Large intestine (tissue), 3 donors: Measurements from ENCODE around the gene CFAP410. TPM values are rescaled to one million over a fixed set of nuclear protein-coding genes. Genes with fewer than 3 reads are reported as not detected.
A peak's percentile ranks its signal among the peaks of the same experiment; 100 is the strongest.

Experiments used
- DNase-seq, 2 donors: peaks; one replicate each; pipeline versions ENCODE4 v3.0.0 to v3.0.0-alpha.2; 2013
- H3K27ac ChIP-seq: one replicate; pipeline ENCODE4 v1.5.1; 2013; ENCODE audit warnings: low read length
- H3K27me3 ChIP-seq: 2 replicates; pipeline ENCODE4 v1.6.1; 2013; ENCODE audit warnings: low read length; ENCODE audit not compliant: control insufficient read depth, insufficient read depth
- H3K36me3 ChIP-seq: 2 replicates; pipeline ENCODE4 v1.6.1; 2013; ENCODE audit warnings: low read length; ENCODE audit not compliant: control insufficient read depth, insufficient read depth
- H3K4me1 ChIP-seq: one replicate; pipeline ENCODE4 v1.6.1; 2013; ENCODE audit warnings: low read length; ENCODE audit not compliant: control insufficient read depth, insufficient read depth
- H3K4me3 ChIP-seq: one replicate; pipeline ENCODE4 v1.5.1; 2013; ENCODE audit warnings: low read length
- H3K9me3 ChIP-seq: one replicate; pipeline ENCODE4 v1.6.1; 2013; ENCODE audit warnings: mild to moderate bottlenecking, low read depth, low read length, moderate library complexity; ENCODE audit not compliant: control insufficient read depth
- WGBS: methylation state at CpG from one replicate; pipeline ENCODE4 v1.1.5; 2013; ENCODE audit warnings: low lambda C conversion rate; ENCODE audit not compliant: insufficient coverage; 5-methylcytosine and 5-hydroxymethylcytosine counted together
- polyA plus RNA-seq: library from polyadenylated mRNA; unstranded; fragments of 120-200 nt; gene quantifications from one replicate; pipeline ENCODE4 v1.2.1, GENCODE V29; 2013

The CFAP410 gene
- polyA plus RNA-seq, 1 donor: 33.0 TPM

GRCh38 chr21:44357064-44357837, 18.1 kb upstream of the CFAP410 start:
- H3K27me3 ChIP-seq: peaks cover 3% of the 10 kb centered on the region
- H3K9me3 ChIP-seq: no peaks in the 10 kb centered on the region
- no peaks in the 10 kb centered on the region for H3K36me3 ChIP-seq
- no peak overlapping the region for H3K4me3 ChIP-seq
- DNase-seq: no peak
- no peaks in the 10 kb centered on the region for H3K4me1 ChIP-seq
- no peak overlapping the region for H3K27ac ChIP-seq
- no CpG with 5 or more reads among the region's 21 CpGs for WGBS

- Histone ChIP-seq H3K4me1 (no peaks in the 10 kb centered on the region), H3K4me3 (no peak overlapping the region), H3K9me3 (no peaks in the 10 kb centered on the region), H3K36me3 (no peaks in the 10 kb centered on the region), H3K27me3 (peaks cover 9% of the 10 kb centered on the region), H3K27ac (no peak overlapping the region)
- DNase-seq: no peak
- no CpG with 5 or more reads among the region's 6 CpGs for WGBS
Measured at GRCh38 chr21:44356636-44357035, 17.4 kb upstream of the CFAP410 start.

- Histone ChIP-seq H3K4me3 (no peak overlapping the region), H3K36me3 (no peaks in the 10 kb centered on the region), H3K27me3 (peaks cover 14% of the 10 kb centered on the region), H3K27ac (no peak overlapping the region), H3K9me3 (no peaks in the 10 kb centered on the region), H3K4me1 (no peaks in the 10 kb centered on the region)
- no peak for DNase-seq
- 92% methylated on average over 2 of the region's 11 CpGs for WGBS
Measured at GRCh38 chr21:44356160-44356559, 17.0 kb upstream of the CFAP410 start.

GRCh38 chr21:44354775-44355771, 15.9 kb upstream of the CFAP410 start:
- Histone ChIP-seq H3K27me3 (peaks cover 20% of the 10 kb centered on the region), H3K4me3 (no peak overlapping the region), H3K9me3 (no peaks in the 10 kb centered on the region), H3K36me3 (no peaks in the 10 kb centered on the region), H3K4me1 (no peaks in the 10 kb centered on the region), H3K27ac (no peak overlapping the region)
- no peak for DNase-seq
- no CpG with 5 or more reads among the region's 24 CpGs for WGBS

GRCh38 chr21:44354001-44354405, 14.8 kb upstream of the CFAP410 start:
- Histone ChIP-seq H3K27me3 (peaks cover 30% of the 10 kb centered on the region), H3K4me3 (no peak overlapping the region), H3K36me3 (no peaks in the 10 kb centered on the region), H3K27ac (no peak overlapping the region), H3K9me3 (no peaks in the 10 kb centered on the region), H3K4me1 (no peaks in the 10 kb centered on the region)
- no peak for DNase-seq
- no CpG with 5 or more reads among the region's 8 CpGs for WGBS

- Histone ChIP-seq H3K4me3 (peak within 1 kb of the TSS; percentile 4), H3K36me3 (no peaks in the 10 kb centered on the region), H3K27me3 (peaks cover 36% of the 10 kb centered on the region), H3K4me1 (no peaks in the 10 kb centered on the region), H3K27ac (no peak within 1 kb of the TSS), H3K9me3 (no peaks in the 10 kb centered on the region)
- no peak for DNase-seq
- no CpG with 5 or more reads among the region's 21 CpGs for WGBS
Measured at GRCh38 chr21:44353191-44353970, 14.2 kb upstream of the CFAP410 start, which contains the start of gene TRPM2. Gene TRPM2 (plus strand): TSS chr21:44353621. CDS start chr21:44353701, 80 bp downstream.

GRCh38 chr21:44352253-44352860, 13.2 kb upstream of the CFAP410 start:
- no peak overlapping the region for H3K27ac ChIP-seq
- H3K4me3 ChIP-seq: no peak overlapping the region

GRCh38 chr21:44351535-44352252, 12.5 kb upstream of the CFAP410 start:
- Histone ChIP-seq H3K27me3 (peaks cover 41% of the 10 kb centered on the region), H3K27ac (no peak overlapping the region), H3K9me3 (no peaks in the 10 kb centered on the region), H3K4me1 (no peaks in the 10 kb centered on the region), H3K4me3 (no peak overlapping the region), H3K36me3 (no peaks in the 10 kb centered on the region)
- no peak for DNase-seq
- no CpG with 5 or more reads among the region's 18 CpGs for WGBS

More at GRCh38 chr21:44352253-44352860, 13.2 kb upstream of the CFAP410 start:
- no peaks in the 10 kb centered on the region for H3K9me3 ChIP-seq
- H3K4me1 ChIP-seq: no peaks in the 10 kb centered on the region
- H3K36me3 ChIP-seq: no peaks in the 10 kb centered on the region
- DNase-seq: no peak
- H3K27me3 ChIP-seq: peaks cover 41% of the 10 kb centered on the region
- whole genome bisulfite sequencing: no CpG with 5 or more reads among the region's 17 CpGs

GRCh38 chr21:44350773-44351481, 11.7 kb upstream of the CFAP410 start:
- no peaks in the 10 kb centered on the region for H3K4me1 ChIP-seq
- no peaks in the 10 kb centered on the region for H3K36me3 ChIP-seq
- no peaks in the 10 kb centered on the region for H3K9me3 ChIP-seq
- no peak for DNase-seq
- no peak overlapping the region for H3K4me3 ChIP-seq
- H3K27me3 ChIP-seq: peaks cover 41% of the 10 kb centered on the region
- H3K27ac ChIP-seq: no peak overlapping the region
- WGBS: no CpG with 5 or more reads among the region's 42 CpGs
